Dedifferentiated amniotic fluid mesenchymal stem cell (primary cell): ENCODE data around the gene FAM117A.
A peak's percentile ranks its signal among the peaks of the same experiment; 100 is the strongest.
"Not testable (repeated sequence)": the region's sequence is repeated elsewhere in the genome, so short reads cannot be mapped to it uniquely, and the experiment has no call there.

Experiments
- DNase-seq: peaks from one replicate; pipeline ENCODE4 v3.0.0-alpha.2; 2016; ENCODE audit errors: extremely low spot score

Gene FAM117A

DNA sequence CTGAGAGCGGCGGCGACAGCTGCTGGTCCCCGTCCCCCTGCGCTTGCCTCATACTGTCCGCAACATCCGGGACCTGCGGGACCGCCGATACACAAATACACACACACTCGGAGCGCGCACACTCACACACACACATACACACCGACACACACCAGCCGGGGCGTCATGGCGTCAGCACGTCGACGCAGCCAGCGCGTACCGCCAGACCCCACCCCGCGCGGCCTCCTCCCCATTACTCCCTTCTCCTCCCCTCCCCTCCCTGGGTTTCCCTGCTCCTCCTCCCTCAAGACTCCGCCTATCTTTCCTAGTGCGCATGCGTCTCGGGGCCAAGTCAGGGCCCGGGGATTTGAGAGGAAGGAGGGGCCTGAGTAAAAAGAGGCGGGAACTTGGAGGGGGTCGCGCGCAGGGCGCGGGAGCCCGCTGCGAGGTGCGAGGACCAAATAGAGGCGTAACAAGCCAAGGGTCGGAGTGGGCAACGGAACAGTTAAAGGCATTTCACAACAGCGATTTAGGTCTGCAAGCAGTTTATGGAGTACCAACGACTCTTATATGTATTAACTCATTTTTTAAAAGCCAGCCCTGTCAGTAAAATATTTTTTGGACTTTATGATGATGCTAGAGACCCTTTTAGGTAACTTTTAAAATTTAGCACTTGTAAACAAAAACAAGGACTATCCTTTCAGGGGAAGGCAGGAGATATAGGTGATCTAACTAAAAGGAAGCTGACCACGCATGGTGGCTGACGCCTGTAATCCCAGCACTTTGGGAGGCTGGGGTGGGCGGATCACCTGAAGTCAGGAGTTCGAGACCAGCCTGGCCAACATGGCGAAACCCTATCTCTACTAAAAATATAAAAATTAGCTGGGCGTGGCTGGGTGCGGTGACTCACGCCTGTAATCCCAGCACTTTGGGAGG lies 85.7 kb downstream of the FAM117A start, which contains the start of gene SPOP:
Gene SPOP, minus strand, starts transcription at position 165 of the 915 bp plus-strand sequence. CDS start 55,287 bp downstream, outside the sequence.
- DNase-seq = peak; percentile 99

DNA sequence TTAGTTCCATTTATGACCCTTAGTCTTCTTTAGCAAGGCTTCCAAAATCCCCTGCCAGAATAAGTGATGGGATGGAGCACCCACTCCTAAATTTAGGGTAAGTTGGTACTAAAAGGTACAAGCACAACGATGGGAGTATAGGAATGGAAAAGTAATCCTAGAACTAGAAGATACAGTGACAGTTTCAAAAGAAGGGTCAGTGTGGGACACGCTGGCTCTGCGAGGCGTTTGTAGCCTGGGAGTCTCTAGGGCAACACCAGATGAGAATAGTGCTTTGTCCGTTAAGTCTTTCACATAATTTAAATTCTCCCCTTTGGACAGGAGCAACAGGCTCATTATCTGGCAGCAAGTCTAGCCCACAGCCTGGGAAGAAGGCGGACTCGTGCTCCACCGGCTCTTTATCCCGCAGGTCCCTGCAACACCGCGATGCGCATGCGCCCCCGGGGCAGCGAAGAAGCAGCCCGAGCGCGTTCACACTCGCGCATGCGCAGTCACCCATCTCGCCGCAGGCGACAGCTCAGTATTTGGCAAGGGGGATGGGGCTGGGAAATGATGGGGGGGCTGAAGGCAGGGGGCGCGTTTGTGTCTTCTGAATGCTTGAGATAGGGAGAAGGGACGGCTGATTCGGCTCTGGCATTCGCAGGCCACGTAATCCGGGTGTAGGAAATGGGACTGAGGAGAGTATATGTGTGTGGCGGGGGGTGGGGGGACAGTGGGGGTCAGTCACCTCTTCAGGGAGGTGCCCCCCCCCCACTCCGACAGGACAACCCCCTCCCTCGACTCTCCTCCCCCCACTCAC lies 86.6 kb downstream of the FAM117A start:
- peak; percentile 90 for DNase-seq

DNA sequence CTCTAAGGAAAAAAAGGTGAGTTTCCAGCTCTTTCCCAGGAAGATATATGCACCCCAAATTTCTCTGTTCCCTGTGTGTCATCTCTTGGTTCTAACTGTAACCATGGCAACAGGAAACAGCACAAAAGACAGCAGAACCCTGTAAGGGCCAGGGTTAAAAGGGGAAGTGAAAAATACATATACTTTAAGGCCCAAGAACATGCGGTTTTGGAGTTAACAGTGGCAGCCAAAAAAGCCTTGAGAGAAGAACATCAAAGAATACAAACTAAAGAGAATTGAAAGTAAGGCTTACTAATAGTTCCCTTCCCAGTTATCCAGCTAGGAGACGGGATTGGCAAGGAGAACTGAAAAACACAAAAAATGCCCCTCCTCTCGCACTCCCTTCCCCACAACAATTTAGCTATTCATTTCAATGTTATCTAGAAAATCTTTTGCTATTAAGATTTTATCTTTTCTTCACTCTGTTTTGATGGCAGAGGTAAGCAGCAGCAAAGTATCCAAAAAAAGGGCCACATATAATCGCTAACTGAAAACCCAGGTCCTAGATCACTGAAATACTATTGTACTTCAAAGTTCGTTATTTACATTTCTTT lies 87.6 kb downstream of the FAM117A start:
- DNase-seq = no peak

DNA sequence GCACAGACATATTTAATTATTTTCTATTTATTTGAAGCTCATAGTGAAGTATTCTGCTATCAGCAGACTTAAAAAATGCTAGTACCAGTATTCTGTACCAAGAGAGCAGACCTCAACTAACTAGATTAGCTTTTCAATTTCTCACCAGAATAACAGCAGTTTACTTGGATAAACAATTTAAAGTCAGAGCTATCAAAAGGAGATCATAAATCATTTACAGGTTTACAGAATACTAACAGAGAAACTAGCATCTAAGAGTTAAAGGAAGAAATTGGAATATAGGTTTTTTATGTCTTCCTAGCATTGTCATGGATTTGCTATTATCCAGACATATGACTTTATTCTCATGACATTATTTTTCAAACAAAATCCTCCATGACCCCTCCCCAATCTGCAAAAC lies 89.4 kb downstream of the FAM117A start:
- no peak for DNase-seq

DNA sequence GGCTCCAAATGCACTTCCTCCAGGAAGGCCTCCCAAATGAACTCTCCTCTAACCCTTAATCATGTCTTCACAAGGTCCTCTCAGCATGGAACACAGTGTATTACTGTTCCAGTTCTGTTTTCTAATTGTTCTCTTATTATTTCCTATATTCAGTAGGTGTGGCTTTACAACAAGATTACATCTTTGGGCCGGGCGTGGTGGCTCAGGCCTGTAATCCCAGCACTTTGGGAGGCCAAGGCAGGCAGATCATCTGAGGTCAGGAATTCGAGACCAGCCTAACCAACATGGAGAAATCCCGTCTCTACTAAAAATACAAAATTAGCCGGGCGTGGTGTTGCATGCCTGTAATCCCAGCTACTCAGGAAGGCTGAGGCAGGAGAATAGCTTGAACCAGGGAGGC lies 90.3 kb downstream of the FAM117A start:
- not testable (repeated sequence) for DNase-seq

DNA sequence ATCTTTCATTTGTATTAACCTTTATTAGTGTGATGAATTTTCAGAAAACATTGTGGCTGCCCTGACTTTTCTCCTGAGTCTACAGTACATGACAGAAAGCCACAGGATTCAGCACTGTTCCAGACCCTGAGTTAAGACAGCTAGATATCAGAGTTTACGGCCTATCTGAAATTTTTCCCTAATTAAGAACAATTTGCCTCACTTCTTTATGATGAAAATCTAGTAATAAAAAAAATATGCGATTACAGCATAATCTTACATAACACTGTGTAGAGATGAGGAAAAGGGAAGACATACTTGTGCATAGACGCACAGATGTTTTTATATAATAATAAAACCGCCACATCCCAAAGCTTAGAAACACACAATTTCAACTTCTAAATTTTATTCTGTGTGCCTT lies 93.3 kb downstream of the FAM117A start:
- DNase-seq = no peak

DNA sequence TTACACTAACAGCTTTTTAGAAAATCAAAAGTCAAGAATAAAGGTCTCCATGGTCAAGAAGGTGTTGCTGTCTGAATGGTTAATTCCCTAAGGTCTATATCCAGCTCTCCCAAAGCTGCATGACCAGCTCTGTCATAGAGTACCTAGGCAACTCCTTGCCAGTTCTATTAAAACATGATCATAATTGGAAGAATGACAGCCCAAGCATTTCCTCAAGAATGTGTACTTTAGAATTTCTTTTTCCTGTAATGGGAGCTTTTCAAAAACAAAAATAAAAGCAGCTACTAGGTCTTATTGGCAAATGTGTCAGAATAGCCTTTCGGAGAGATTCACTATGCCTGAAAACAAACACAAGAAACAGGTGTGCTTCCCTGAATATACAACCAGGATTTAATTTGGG lies 93.9 kb downstream of the FAM117A start:
- no peak for DNase-seq

DNA sequence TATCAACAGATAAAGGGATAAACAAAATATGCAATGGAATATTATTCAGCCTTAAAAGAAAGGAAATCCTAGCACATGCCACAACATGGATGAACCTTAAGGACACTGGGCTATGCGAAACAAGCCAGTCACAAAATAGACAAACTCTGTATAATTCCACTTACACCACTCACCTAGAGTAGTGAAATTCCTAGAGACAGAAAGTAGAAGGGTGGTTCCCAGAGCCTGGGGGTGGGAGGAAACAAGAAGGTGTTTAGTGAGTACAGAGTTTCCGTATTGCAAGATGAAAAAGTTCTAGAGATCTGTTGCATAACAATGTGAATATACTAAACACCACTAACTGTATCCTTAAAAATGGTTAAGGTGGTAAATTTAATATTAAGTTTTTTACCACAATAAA lies 96.1 kb downstream of the FAM117A start:
- no peak for DNase-seq

DNA sequence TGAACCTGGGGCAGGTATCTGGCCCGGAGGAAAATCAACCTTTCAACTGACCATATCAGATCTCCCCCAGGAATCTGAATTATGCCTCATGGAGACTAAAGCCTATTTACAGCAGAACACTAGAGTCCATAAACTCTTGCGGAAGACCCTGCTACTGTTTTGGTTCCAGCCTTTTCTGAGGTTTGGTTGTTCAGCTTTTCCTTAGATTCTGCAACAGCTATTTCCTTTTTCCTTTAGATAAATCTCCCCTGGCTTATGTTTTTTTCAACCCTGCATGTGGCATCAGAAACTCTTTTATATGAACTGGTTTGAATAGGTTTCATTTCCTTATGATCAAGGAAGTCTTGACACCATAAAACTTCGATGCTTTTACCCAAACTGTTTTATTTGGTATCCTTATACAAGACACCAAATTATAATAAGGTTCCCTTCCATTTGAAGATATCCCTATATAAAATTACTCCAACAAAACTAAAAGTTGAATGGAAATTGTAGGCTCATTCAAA lies 99.2 kb downstream of the FAM117A start:
- no peak for DNase-seq
